ENCODE data around the gene DCC. TPM values are rescaled to one million over a fixed set of nuclear protein-coding genes. Genes with fewer than 3 reads are reported as not detected.

Gene DCC
- polyA plus RNA-seq, 6 donors from 2014 or later: not detected

- no peaks in the 10 kb centered on the region for H3K27me3 Mint-ChIP-seq
- peaks cover 0 to 4% (median 0%) of the 10 kb centered on the region in 7 donors for H3K9me3 Mint-ChIP-seq
- no peak overlapping the region for H3K27ac Mint-ChIP-seq
- no peaks in the 10 kb centered on the region for H3K4me1 Mint-ChIP-seq
- no peak for DNase-seq
- no peaks in the 10 kb centered on the region for H3K36me3 Mint-ChIP-seq
- ATAC-seq (ENCODE audit: low read depth in 2 of 2): no peak
- no peak overlapping the region for H3K4me3 Mint-ChIP-seq
These were observed 272.4 kb downstream of the DCC start for GRCh38 chr18:52612406-52612805.

GRCh38 chr18:52615321-52615720 is 275.3 kb downstream of the DCC start:
- Mint-ChIP-seq H3K36me3 (no peaks in the 10 kb centered on the region), H3K4me1 (no peaks in the 10 kb centered on the region), H3K27me3 (no peaks in the 10 kb centered on the region), H3K4me3 (no peak overlapping the region), H3K27ac (no peak overlapping the region), H3K9me3 (peaks cover 0 to 4% (median 0%) of the 10 kb centered on the region in 7 donors)
- ATAC-seq (ENCODE audit: low read depth in 2 of 2) (no peak), DNase-seq (no peak)

- ATAC-seq (ENCODE audit: low read depth in 2 of 2) (no peak), DNase-seq (no peak)
- Mint-ChIP-seq H3K4me3 (no peak overlapping the region), H3K36me3 (no peaks in the 10 kb centered on the region), H3K27ac (no peak overlapping the region), H3K27me3 (no peaks in the 10 kb centered on the region), H3K4me1 (no peaks in the 10 kb centered on the region), H3K9me3 (peaks cover 0 to 4% (median 0%) of the 10 kb centered on the region in 7 donors)
These were observed 275.9 kb downstream of the DCC start for GRCh38 chr18:52615943-52616342.

GRCh38 chr18:52617931-52618330 is 277.9 kb downstream of the DCC start:
- H3K27ac Mint-ChIP-seq: no peak overlapping the region
- no peak for ATAC-seq (ENCODE audit: low read depth in 2 of 2)
- no peak overlapping the region for H3K4me3 Mint-ChIP-seq
- no peaks in the 10 kb centered on the region for H3K36me3 Mint-ChIP-seq
- peaks cover 0 to 1% (median 0%) of the 10 kb centered on the region in 7 donors for H3K9me3 Mint-ChIP-seq
- DNase-seq: no peak
- H3K4me1 Mint-ChIP-seq: no peaks in the 10 kb centered on the region
- no peaks in the 10 kb centered on the region for H3K27me3 Mint-ChIP-seq

- Mint-ChIP-seq H3K27me3 (no peaks in the 10 kb centered on the region), H3K27ac (no peak overlapping the region), H3K36me3 (no peaks in the 10 kb centered on the region), H3K9me3 (peaks cover 0 to 2% (median 0%) of the 10 kb centered on the region in 7 donors), H3K4me3 (no peak overlapping the region), H3K4me1 (no peaks in the 10 kb centered on the region)
- DNase-seq: no peak
- ATAC-seq (ENCODE audit: low read depth in 2 of 2): no peak
These were observed 281.0 kb downstream of the DCC start for GRCh38 chr18:52620926-52621439.

GRCh38 chr18:52624702-52625101 is 284.7 kb downstream of the DCC start:
- Mint-ChIP-seq H3K27me3 (no peaks in the 10 kb centered on the region), H3K9me3 (peaks cover 0 to 3% (median 0%) of the 10 kb centered on the region in 7 donors), H3K4me1 (no peaks in the 10 kb centered on the region), H3K4me3 (no peak overlapping the region), H3K27ac (no peak overlapping the region), H3K36me3 (no peaks in the 10 kb centered on the region)
- ATAC-seq (ENCODE audit: low read depth in 2 of 2) (no peak), DNase-seq (no peak)

GRCh38 chr18:52636536-52636935 is 296.5 kb downstream of the DCC start:
- Mint-ChIP-seq H3K4me1 (no peaks in the 10 kb centered on the region), H3K27ac (peak overlapping the region in 2 of 6 donors; percentile 9 to 68), H3K36me3 (no peaks in the 10 kb centered on the region), H3K27me3 (no peaks in the 10 kb centered on the region), H3K9me3 (peaks cover 5 to 13% (median 8%) of the 10 kb centered on the region in 7 donors), H3K4me3 (no peak overlapping the region)
- no peak for ATAC-seq (ENCODE audit: low read depth in 2 of 2)
- DNase-seq: no peak

GRCh38 chr18:52648201-52648600 is 308.2 kb downstream of the DCC start:
- no peaks in the 10 kb centered on the region for H3K36me3 Mint-ChIP-seq
- DNase-seq (no peak), ATAC-seq (ENCODE audit: low read depth in 2 of 2) (no peak)
- no peaks in the 10 kb centered on the region for H3K4me1 Mint-ChIP-seq
- H3K9me3 Mint-ChIP-seq: peaks cover 0 to 13% (median 2%) of the 10 kb centered on the region in 7 donors
- no peaks in the 10 kb centered on the region for H3K27me3 Mint-ChIP-seq
- H3K27ac Mint-ChIP-seq: no peak overlapping the region
- no peak overlapping the region for H3K4me3 Mint-ChIP-seq

- H3K27me3 Mint-ChIP-seq: no peaks in the 10 kb centered on the region
- ATAC-seq (ENCODE audit: low read depth in 2 of 2): no peak
- H3K4me3 Mint-ChIP-seq: no peak overlapping the region
These were observed 312.4 kb downstream of the DCC start for GRCh38 chr18:52652391-52652790.

GRCh38 chr18:52657043-52657805 is 317.2 kb downstream of the DCC start:
- DNase-seq: no peak
- Mint-ChIP-seq H3K4me1 (no peaks in the 10 kb centered on the region), H3K27me3 (no peaks in the 10 kb centered on the region), H3K4me3 (no peak overlapping the region), H3K9me3 (peaks cover 0 to 7% (median 0%) of the 10 kb centered on the region in 7 donors), H3K27ac (no peak overlapping the region), H3K36me3 (no peaks in the 10 kb centered on the region)
- no peak for ATAC-seq (ENCODE audit: low read depth in 2 of 2)

More at GRCh38 chr18:52652391-52652790, 312.4 kb downstream of the DCC start:
- DNase-seq: no peak
- H3K27ac Mint-ChIP-seq: no peak overlapping the region
- no peaks in the 10 kb centered on the region for H3K36me3 Mint-ChIP-seq
- H3K4me1 Mint-ChIP-seq: no peaks in the 10 kb centered on the region
- H3K9me3 Mint-ChIP-seq: peaks cover 0 to 5% (median 2%) of the 10 kb centered on the region in 7 donors

- no peak for ATAC-seq (ENCODE audit: low read depth in 2 of 2)
These were observed 327.6 kb downstream of the DCC start for GRCh38 chr18:52667463-52668065.

GRCh38 chr18:52670896-52671295 is 330.9 kb downstream of the DCC start:
- DNase-seq (no peak), ATAC-seq (ENCODE audit: low read depth in 2 of 2) (no peak)
- H3K36me3 Mint-ChIP-seq: no peaks in the 10 kb centered on the region

More at GRCh38 chr18:52667463-52668065, 327.6 kb downstream of the DCC start:
- Mint-ChIP-seq H3K4me3 (no peak overlapping the region), H3K9me3 (peaks cover 0 to 10% (median 4%) of the 10 kb centered on the region in 7 donors), H3K36me3 (no peaks in the 10 kb centered on the region), H3K27me3 (no peaks in the 10 kb centered on the region), H3K4me1 (no peaks in the 10 kb centered on the region), H3K27ac (no peak overlapping the region)
- no peak for DNase-seq

GRCh38 chr18:52678034-52678433 is 338.0 kb downstream of the DCC start:
- DNase-seq: no peak
- H3K36me3 Mint-ChIP-seq: no peaks in the 10 kb centered on the region
- H3K4me3 Mint-ChIP-seq: no peak overlapping the region
- no peaks in the 10 kb centered on the region for H3K4me1 Mint-ChIP-seq
- no peaks in the 10 kb centered on the region for H3K27me3 Mint-ChIP-seq
- peaks cover 0 to 19% (median 0%) of the 10 kb centered on the region in 7 donors for H3K9me3 Mint-ChIP-seq
- ATAC-seq (ENCODE audit: low read depth in 2 of 2): no peak
- no peak overlapping the region for H3K27ac Mint-ChIP-seq

More at GRCh38 chr18:52670896-52671295, 330.9 kb downstream of the DCC start:
- H3K9me3 Mint-ChIP-seq: peaks cover 0 to 10% (median 4%) of the 10 kb centered on the region in 7 donors
- no peak overlapping the region for H3K27ac Mint-ChIP-seq
- H3K27me3 Mint-ChIP-seq: no peaks in the 10 kb centered on the region
- no peak overlapping the region for H3K4me3 Mint-ChIP-seq
- no peaks in the 10 kb centered on the region for H3K4me1 Mint-ChIP-seq

GRCh38 chr18:52678551-52678950 is 338.6 kb downstream of the DCC start:
- H3K27me3 Mint-ChIP-seq: no peaks in the 10 kb centered on the region
- no peaks in the 10 kb centered on the region for H3K36me3 Mint-ChIP-seq
- no peak overlapping the region for H3K4me3 Mint-ChIP-seq
- no peak for DNase-seq
- no peak for ATAC-seq (ENCODE audit: low read depth in 2 of 2)
- H3K9me3 Mint-ChIP-seq: peaks cover 0 to 19% (median 0%) of the 10 kb centered on the region in 7 donors
- no peak overlapping the region for H3K27ac Mint-ChIP-seq
- H3K4me1 Mint-ChIP-seq: no peaks in the 10 kb centered on the region
